Measurements from ENCODE around the gene EDN3.

GRCh38 chr20:59350330-59351156 is 50.1 kb downstream of the EDN3 start:
- no peak for TF ChIP-seq CTCF (IDR thresholded peaks at IDR 0.05; ENCODE audit: control extremely low read depth in 1 of 3, insufficient read depth in 1 of 3, low read depth in 1 of 3, low read length in 3 of 3)
- TF ChIP-seq, protein P1, sequence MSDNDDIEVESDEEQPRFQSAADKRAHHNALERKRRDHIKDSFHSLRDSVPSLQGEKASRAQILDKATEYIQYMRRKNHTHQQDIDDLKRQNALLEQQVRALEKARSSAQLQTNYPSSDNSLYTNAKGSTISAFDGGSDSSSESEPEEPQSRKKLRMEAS (IDR thresholded peaks at IDR 0.05): no peak
- TF ChIP-seq RFX5 (IDR thresholded peaks at IDR 0.05; ENCODE audit: borderline replicate concordance, low read depth, low read length): no peak
- TF ChIP-seq JUN (IDR thresholded peaks at IDR 0.05; ENCODE audit: low read depth, low read length): no peak
- TF ChIP-seq BRCA1 (IDR thresholded peaks at IDR 0.05; ENCODE audit: low read depth, low read length): no peak
- TF ChIP-seq POLR2A (IDR thresholded peaks at IDR 0.05; ENCODE audit: control extremely low read depth in 1 of 2, low read depth in 2 of 2, low read length in 2 of 2): no peak
